Astrocyte (in vitro differentiated cells and primary cell): ENCODE measurements around the gene PDGFRA. TPM values are rescaled to one million over a fixed set of nuclear protein-coding genes. Genes with fewer than 3 reads are reported as not detected.

ENCODE experiments used
- DNase-seq: peaks from one replicate; pipeline ENCODE4 v3.0.0-alpha.2; 2010; ENCODE audit warnings: low read depth
- FAIRE-seq: peaks from 2 replicates; lab custom pipeline; 2011; peaks lifted over from hg19 to GRCh38; lab: Jason Lieb, UNC
- H2AFZ ChIP-seq: 2 replicates; pipeline ENCODE4 v1.6.0; 2012; ENCODE audit warnings: low read depth, low read length, inconsistent platforms
- H3K27ac ChIP-seq: 2 replicates; pipeline ENCODE4 v1.5.1; 2011; ENCODE audit warnings: low read depth, low read length, inconsistent platforms
- H3K27me3 ChIP-seq: 2 replicates; pipeline ENCODE4 v1.6.0; 2011; ENCODE audit warnings: low read length, inconsistent platforms; ENCODE audit not compliant: insufficient read depth
- H3K36me3 ChIP-seq: 2 replicates; pipeline ENCODE4 v1.5.1; 2011; ENCODE audit warnings: low read length, inconsistent platforms; ENCODE audit not compliant: insufficient read depth
- H3K4me1 ChIP-seq: 2 replicates; pipeline ENCODE4 v1.5.1; 2011; ENCODE audit warnings: low read length, inconsistent platforms; ENCODE audit not compliant: insufficient read depth
- H3K4me2 ChIP-seq: 2 replicates; pipeline ENCODE4 v1.6.0; 2012; ENCODE audit warnings: low read length, inconsistent platforms
- H3K4me3 ChIP-seq: 2 replicates; pipeline ENCODE4 v1.5.1; 2011; ENCODE audit warnings: low read depth, mild to moderate bottlenecking, low read length, inconsistent platforms; ENCODE audit not compliant: insufficient read depth
- H3K79me2 ChIP-seq: 2 replicates; pipeline ENCODE4 v1.6.0; 2012; ENCODE audit warnings: mild to moderate bottlenecking, low read length, inconsistent platforms; ENCODE audit not compliant: insufficient read depth
- H3K9ac ChIP-seq: 2 replicates; pipeline ENCODE4 v1.6.0; 2012; ENCODE audit warnings: mild to moderate bottlenecking, low read length, inconsistent platforms
- H3K9me3 ChIP-seq: 2 replicates; pipeline ENCODE4 v1.5.1; 2012; ENCODE audit warnings: low read depth, mild to moderate bottlenecking, low read length, inconsistent platforms; ENCODE audit not compliant: insufficient read depth
- H4K20me1 ChIP-seq: 2 replicates; pipeline ENCODE4 v1.6.0; 2012; ENCODE audit warnings: low read length, inconsistent platforms; ENCODE audit not compliant: insufficient read depth
- H3K27ac Mint-ChIP-seq: one replicate; pipeline ENCODE4 v1.8.0; 2021; ENCODE audit warnings: mild to moderate bottlenecking, mixed read lengths; ENCODE audit not compliant: unreplicated experiment
- H3K27me3 Mint-ChIP-seq: one replicate; pipeline ENCODE4 v1.8.0; 2021; ENCODE audit warnings: low read depth, mixed read lengths; ENCODE audit not compliant: unreplicated experiment
- H3K36me3 Mint-ChIP-seq: one replicate; pipeline ENCODE4 v1.8.0; 2021; ENCODE audit warnings: low read depth, mixed read lengths; ENCODE audit not compliant: unreplicated experiment
- H3K4me1 Mint-ChIP-seq: one replicate; pipeline ENCODE4 v1.8.0; 2021; ENCODE audit warnings: low read depth, mixed read lengths; ENCODE audit not compliant: unreplicated experiment
- H3K4me3 Mint-ChIP-seq: one replicate; pipeline ENCODE4 v1.8.0; 2021; ENCODE audit warnings: mild to moderate bottlenecking, moderate library complexity, mixed read lengths; ENCODE audit not compliant: unreplicated experiment
- H3K9me3 Mint-ChIP-seq: one replicate; pipeline ENCODE4 v1.8.0; 2021; ENCODE audit warnings: mild to moderate bottlenecking, mixed read lengths; ENCODE audit not compliant: unreplicated experiment
- EZH2 ChIP-seq: IDR thresholded peaks from 2 replicates; pipeline ENCODE4 v1.6.1; 2012; ENCODE audit warnings: mild to moderate bottlenecking, low read length, inconsistent platforms; ENCODE audit not compliant: insufficient read depth
- total RNA-seq: library from RNA; stranded (reverse); gene quantifications from 2 replicates; pipeline ENCODE4 v1.2.1, GENCODE V29; 2021
- TF ChIP-seq, protein P1 (sequence below): IDR thresholded peaks from 2 replicates; pipeline ENCODE4 v1.5.1; 2011; ENCODE audit warnings: low read depth, mild to moderate bottlenecking, inconsistent platforms, low read length, moderate library complexity; ENCODE audit not compliant: insufficient read depth

PDGFRA gene
- total RNA-seq, 1 donor from 2014 or later = 9.2 TPM

DNA sequence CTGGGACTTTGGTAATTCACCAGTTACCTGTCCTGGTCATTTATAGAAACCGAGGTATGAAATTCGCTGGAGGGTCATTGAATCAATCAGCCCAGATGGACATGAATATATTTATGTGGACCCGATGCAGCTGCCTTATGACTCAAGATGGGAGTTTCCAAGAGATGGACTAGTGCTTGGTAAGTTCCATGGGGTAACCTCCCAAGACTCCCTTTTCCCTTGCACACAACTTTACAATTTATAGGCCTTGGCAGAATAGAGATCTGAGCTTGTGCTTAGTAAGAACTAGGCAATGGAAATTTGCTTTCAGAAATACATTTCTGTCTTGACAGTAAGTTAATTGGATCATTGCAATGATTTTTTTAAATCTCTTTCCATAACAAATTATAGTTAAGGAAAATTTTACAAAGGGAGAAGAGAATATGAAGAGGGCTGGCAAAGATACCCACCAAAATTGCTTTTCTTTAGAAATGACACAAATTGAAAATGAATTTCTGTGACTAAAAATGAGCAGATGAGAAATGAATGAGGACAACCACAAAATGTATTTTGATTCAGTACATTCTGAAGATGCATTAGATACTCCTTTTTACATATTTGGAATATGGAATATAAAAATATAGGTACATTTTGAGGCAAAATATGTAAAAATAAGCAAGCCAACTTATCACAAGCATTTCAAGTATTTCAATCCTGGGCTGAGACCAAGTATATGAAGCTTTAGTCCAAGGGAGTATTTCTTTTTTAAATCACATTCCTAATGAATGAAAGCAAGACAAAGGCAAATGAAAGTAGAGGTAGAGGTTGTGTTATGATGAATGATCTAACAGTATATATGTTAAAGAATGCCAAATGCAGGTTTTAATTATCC, 45.9 kb downstream of the PDGFRA start:
- peaks cover 22% of the 10 kb centered on the region for H3K36me3 Mint-ChIP-seq
- H3K9ac ChIP-seq = no peak overlapping the region

DNA sequence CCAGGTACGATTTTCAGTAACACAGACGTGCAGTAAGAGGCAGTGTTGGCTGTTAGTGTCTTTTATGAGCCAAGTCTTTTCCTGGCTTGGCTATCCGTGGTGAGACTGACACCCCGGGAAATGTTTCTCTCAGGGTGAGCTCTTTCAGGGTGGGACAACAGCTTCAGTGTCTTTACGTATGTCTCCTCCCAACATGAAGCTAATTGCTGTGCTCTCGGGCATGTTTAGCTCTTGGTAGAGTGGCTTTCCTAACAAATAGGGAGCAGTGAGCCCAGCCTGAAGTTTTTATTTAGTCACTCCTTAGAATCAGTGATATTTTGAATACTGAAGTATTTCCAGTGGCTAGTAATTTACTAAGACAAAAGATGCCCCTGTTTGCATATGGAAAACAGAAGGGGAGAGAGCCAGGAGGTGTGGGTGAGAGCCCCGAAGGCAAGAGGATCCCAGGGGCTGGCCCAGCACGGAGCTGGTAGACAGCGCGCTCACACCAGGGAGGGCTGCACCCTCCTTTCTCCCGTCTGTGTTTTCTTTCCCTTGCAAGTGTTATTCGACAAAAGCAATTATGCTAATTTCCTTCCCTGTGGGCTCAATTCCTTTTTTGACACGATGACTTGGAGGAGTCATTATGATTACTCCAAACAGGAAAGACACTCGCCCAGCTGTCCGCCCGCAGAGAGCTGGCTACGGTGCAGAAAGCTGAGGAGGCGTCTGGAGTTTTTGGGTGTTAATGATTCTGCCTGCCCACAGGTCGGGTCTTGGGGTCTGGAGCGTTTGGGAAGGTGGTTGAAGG, 47.7 kb downstream of the PDGFRA start:
- H3K27me3 Mint-ChIP-seq = peaks cover 4% of the 10 kb centered on the region
- no peak for FAIRE-seq
- no peaks in the 10 kb centered on the region for H4K20me1 ChIP-seq
- peak overlapping the region; percentile 42 for H2AFZ ChIP-seq
- H3K4me1 Mint-ChIP-seq = peaks cover 20% of the 10 kb centered on the region
- TF ChIP-seq EZH2 = no peak
- TF ChIP-seq, protein P1, sequence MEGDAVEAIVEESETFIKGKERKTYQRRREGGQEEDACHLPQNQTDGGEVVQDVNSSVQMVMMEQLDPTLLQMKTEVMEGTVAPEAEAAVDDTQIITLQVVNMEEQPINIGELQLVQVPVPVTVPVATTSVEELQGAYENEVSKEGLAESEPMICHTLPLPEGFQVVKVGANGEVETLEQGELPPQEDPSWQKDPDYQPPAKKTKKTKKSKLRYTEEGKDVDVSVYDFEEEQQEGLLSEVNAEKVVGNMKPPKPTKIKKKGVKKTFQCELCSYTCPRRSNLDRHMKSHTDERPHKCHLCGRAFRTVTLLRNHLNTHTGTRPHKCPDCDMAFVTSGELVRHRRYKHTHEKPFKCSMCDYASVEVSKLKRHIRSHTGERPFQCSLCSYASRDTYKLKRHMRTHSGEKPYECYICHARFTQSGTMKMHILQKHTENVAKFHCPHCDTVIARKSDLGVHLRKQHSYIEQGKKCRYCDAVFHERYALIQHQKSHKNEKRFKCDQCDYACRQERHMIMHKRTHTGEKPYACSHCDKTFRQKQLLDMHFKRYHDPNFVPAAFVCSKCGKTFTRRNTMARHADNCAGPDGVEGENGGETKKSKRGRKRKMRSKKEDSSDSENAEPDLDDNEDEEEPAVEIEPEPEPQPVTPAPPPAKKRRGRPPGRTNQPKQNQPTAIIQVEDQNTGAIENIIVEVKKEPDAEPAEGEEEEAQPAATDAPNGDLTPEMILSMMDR = no peak
- H3K4me2 ChIP-seq = peak overlapping the region; percentile 80
- peak overlapping the region; percentile 51 for H3K27ac ChIP-seq
- H3K79me2 ChIP-seq = no peaks in the 10 kb centered on the region
- H3K4me3 Mint-ChIP-seq = peak overlapping the region; percentile 52
- peaks cover 27% of the 10 kb centered on the region for H3K36me3 Mint-ChIP-seq
- H3K9me3 Mint-ChIP-seq = peaks cover 9% of the 10 kb centered on the region
- peaks cover 23% of the 10 kb centered on the region for H3K36me3 ChIP-seq
- peak overlapping the region; percentile 87 for H3K27ac Mint-ChIP-seq
- no peaks in the 10 kb centered on the region for H3K9me3 ChIP-seq
- H3K27me3 ChIP-seq = no peaks in the 10 kb centered on the region
- H3K4me1 ChIP-seq = peaks cover 29% of the 10 kb centered on the region
- peak overlapping the region; percentile 22 for H3K4me3 ChIP-seq
- peak overlapping the region; percentile 64 for H3K9ac ChIP-seq
- DNase-seq = peak; percentile 67

More for the DNA sequence above, 45.9 kb downstream of the PDGFRA start:
- Histone ChIP-seq H3K27me3 (no peaks in the 10 kb centered on the region), H3K79me2 (no peaks in the 10 kb centered on the region), H2AFZ (no peak overlapping the region), H3K36me3 (peaks cover 20% of the 10 kb centered on the region), H4K20me1 (no peaks in the 10 kb centered on the region), H3K9me3 (no peaks in the 10 kb centered on the region), H3K4me1 (peaks cover 17% of the 10 kb centered on the region), H3K4me3 (no peak overlapping the region), H3K27ac (no peak overlapping the region), H3K4me2 (no peak overlapping the region)
- Mint-ChIP-seq H3K4me3 (no peak overlapping the region), H3K27ac (no peak overlapping the region), H3K27me3 (peaks cover 4% of the 10 kb centered on the region), H3K4me1 (peaks cover 15% of the 10 kb centered on the region), H3K9me3 (peaks cover 9% of the 10 kb centered on the region)
- DNase-seq (no peak), FAIRE-seq (no peak)
- TF ChIP-seq, protein P1 = no peak
- no peak for TF ChIP-seq EZH2
